Measurements from ENCODE around the gene NDUFS7. TPM values are rescaled to one million over a fixed set of nuclear protein-coding genes. Genes with fewer than 3 reads are reported as not detected.

NDUFS7 gene
- total RNA-seq, 1 donor: 46.0 TPM

DNA sequence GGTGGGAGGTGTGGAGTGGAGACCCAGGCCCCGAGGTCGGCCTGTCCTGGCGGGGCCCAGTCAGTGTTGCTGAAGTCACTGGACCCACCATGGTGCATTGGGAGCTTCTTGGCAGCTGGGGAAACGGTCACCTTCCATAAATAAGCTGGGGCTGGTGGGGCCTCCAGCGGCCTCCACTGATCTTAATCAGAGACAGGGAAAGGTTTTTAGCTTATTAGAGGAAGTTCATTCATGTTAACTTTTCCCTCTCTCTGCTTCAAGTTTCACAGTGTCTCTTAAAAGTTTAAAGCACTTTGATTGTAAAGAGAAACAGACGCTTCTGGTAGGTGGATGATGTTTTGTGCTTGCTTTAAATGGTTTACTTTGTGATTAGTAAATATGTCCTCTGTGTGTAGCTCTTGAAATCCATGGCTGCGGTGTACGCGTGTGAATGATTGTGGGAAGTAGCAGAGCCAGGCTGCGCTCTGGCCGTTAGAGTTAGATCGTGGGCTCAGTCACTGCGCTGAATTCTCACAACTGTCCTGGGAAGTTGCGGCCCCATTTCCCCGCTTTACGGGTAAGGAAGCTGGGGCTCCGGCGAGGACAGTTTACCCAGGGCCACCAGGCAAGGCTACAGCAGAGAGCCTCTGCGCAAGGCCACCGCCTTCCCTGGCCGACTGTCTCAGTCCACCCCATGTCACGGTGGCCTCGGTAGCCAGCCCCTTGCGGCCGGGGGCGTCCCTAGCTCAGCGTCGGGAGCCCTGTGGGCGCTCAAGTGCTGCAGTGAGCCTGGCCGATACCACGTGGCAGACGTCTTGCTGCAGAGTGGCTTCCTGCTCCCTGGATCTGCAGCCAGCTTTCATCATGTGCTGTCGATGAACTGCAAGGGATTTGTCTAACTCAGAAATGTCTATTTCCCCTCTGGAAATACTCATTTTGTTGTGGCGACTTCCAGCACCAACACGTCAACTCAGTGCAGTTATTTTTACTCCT is 16.5 kb upstream of the NDUFS7 start:
- peaks cover 70% of the 10 kb centered on the region for H3K36me3 ChIP-seq (ENCODE audit: insufficient read depth, low read length)

DNA sequence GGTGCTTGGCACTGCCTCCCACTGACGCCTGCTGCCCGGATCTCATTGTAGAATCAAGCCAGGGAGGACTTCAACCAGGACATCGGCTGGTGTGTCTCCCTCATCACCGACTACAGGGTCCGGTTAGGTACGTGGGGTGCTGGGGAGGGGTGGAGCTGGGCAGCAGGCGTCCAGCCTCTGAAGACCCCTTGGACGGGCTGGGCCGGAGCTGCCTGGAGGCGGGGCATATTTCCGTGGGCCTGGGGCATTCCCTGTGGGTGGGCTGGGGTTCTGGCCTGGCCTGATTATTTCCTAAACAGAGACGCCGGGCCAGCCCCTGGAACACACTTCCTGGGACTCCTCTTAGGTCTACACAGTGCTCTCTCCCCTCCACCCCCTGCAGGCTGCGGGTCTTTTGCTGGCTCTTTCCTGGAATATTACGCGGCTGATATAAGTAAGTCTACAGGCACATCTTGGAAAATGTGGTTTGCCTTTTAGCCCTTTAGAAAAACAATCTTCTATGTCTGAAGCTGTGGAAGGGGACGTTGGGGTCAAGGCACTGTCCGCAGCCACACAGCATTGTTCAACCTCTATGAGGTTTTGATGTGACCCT is 14.4 kb upstream of the NDUFS7 start:
- peaks cover 2% of the 10 kb centered on the region for H4K20me1 ChIP-seq (ENCODE audit: insufficient read depth, low read length)
- no peaks in the 10 kb centered on the region for H3K4me1 ChIP-seq (ENCODE audit: insufficient read depth, low read length)
- DNase-seq (ENCODE audit: insufficient read length, low spot score, missing footprints): peak; percentile 9
- H3K27me3 ChIP-seq (ENCODE audit: insufficient read depth, low read length): no peaks in the 10 kb centered on the region
- peaks cover 65% of the 10 kb centered on the region for H3K36me3 ChIP-seq (ENCODE audit: insufficient read depth, low read length)
- H3K4me2 ChIP-seq (ENCODE audit: insufficient read depth, low read length): no peak overlapping the region
- no peaks in the 10 kb centered on the region for H3K9me3 ChIP-seq (ENCODE audit: low read depth, low read length)
- H3K79me2 ChIP-seq (ENCODE audit: insufficient read depth, low read length): peaks cover 5% of the 10 kb centered on the region
- no peak overlapping the region for H3K27ac ChIP-seq (ENCODE audit: low read depth, low read length)
- TF ChIP-seq, protein P1, sequence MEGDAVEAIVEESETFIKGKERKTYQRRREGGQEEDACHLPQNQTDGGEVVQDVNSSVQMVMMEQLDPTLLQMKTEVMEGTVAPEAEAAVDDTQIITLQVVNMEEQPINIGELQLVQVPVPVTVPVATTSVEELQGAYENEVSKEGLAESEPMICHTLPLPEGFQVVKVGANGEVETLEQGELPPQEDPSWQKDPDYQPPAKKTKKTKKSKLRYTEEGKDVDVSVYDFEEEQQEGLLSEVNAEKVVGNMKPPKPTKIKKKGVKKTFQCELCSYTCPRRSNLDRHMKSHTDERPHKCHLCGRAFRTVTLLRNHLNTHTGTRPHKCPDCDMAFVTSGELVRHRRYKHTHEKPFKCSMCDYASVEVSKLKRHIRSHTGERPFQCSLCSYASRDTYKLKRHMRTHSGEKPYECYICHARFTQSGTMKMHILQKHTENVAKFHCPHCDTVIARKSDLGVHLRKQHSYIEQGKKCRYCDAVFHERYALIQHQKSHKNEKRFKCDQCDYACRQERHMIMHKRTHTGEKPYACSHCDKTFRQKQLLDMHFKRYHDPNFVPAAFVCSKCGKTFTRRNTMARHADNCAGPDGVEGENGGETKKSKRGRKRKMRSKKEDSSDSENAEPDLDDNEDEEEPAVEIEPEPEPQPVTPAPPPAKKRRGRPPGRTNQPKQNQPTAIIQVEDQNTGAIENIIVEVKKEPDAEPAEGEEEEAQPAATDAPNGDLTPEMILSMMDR (IDR thresholded peaks at IDR 0.05; ENCODE audit: extremely low read depth, low read depth, low read length): no peak
- no peak overlapping the region for H2AFZ ChIP-seq (ENCODE audit: low read length)
- no peak overlapping the region for H3K4me3 ChIP-seq (ENCODE audit: insufficient read depth, low read length)

More for the DNA sequence above, 16.5 kb upstream of the NDUFS7 start:
- Histone ChIP-seq H3K4me1 (ENCODE audit: insufficient read depth, low read length) (peaks cover 2% of the 10 kb centered on the region), H4K20me1 (ENCODE audit: insufficient read depth, low read length) (peaks cover 2% of the 10 kb centered on the region), H3K27me3 (ENCODE audit: insufficient read depth, low read length) (no peaks in the 10 kb centered on the region), H3K79me2 (ENCODE audit: insufficient read depth, low read length) (peaks cover 21% of the 10 kb centered on the region), H3K27ac (ENCODE audit: low read depth, low read length) (no peak overlapping the region), H3K4me2 (ENCODE audit: insufficient read depth, low read length) (no peak overlapping the region), H3K4me3 (ENCODE audit: insufficient read depth, low read length) (no peak overlapping the region), H2AFZ (ENCODE audit: low read length) (no peak overlapping the region), H3K9me3 (ENCODE audit: low read depth, low read length) (no peaks in the 10 kb centered on the region)
- TF ChIP-seq, protein P1 (IDR thresholded peaks at IDR 0.05; ENCODE audit: extremely low read depth, low read depth, low read length): no peak
- DNase-seq (ENCODE audit: insufficient read length, low spot score, missing footprints): peak; percentile 38

DNA sequence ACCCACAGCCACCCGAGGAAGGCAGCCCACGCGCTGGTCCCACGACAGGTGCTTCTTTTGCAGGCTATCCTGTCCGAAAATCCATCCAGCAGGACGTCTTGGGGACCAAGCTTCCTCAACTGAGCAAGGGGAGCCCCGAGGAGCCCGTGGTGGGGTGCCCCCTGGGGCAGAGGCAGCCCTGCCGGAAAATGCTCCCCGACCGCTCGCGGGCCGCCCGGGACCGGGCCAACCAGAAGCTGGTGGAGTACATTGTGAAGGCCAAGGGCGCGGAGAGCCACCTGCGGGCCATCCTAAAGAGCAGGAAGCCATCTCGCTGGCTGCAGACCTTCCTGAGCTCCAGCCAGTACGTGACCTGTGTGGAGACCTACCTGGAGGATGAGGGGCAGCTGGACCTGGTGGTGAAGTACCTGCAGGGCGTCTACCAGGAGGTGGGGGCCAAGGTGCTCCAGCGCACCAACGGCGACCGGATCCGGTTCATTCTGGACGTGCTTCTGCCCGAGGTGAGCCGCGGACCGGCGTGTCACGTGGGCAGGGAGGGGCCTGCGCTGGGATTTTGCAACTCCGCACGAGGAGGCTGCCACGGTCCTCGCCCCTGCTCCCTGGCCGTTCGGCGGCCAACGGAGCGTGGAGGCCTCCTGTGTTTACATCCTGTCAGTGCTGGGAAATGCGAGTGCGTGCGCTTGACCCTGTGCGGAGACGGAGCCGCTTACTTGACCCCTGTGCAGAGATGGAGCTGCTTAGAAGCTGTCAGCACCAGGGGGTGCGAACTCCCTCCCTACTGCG is 12.9 kb upstream of the NDUFS7 start:
- H3K4me3 ChIP-seq (ENCODE audit: insufficient read depth, low read length): no peak overlapping the region
- no peak overlapping the region for H2AFZ ChIP-seq (ENCODE audit: low read length)

More for the DNA sequence above, 12.9 kb upstream of the NDUFS7 start:
- Histone ChIP-seq H3K9me3 (ENCODE audit: low read depth, low read length) (no peaks in the 10 kb centered on the region), H3K27ac (ENCODE audit: low read depth, low read length) (no peak overlapping the region), H3K4me2 (ENCODE audit: insufficient read depth, low read length) (no peak overlapping the region), H3K27me3 (ENCODE audit: insufficient read depth, low read length) (no peaks in the 10 kb centered on the region), H3K4me1 (ENCODE audit: insufficient read depth, low read length) (no peaks in the 10 kb centered on the region), H3K36me3 (ENCODE audit: insufficient read depth, low read length) (peaks cover 61% of the 10 kb centered on the region), H4K20me1 (ENCODE audit: insufficient read depth, low read length) (peaks cover 2% of the 10 kb centered on the region), H3K79me2 (ENCODE audit: insufficient read depth, low read length) (no peaks in the 10 kb centered on the region)
- DNase-seq (ENCODE audit: insufficient read length, low spot score, missing footprints): no peak
- TF ChIP-seq, protein P1 (IDR thresholded peaks at IDR 0.05; ENCODE audit: extremely low read depth, low read depth, low read length): no peak

Measured in osteoblast (primary cell).